HL-60 (cell line): ENCODE measurements around the gene HES5.
A peak's percentile ranks its signal among the peaks of the same experiment; 100 is the strongest.

Source experiments
- GABPA ChIP-seq: IDR thresholded peaks from 2 replicates; pipeline ENCODE4 v1.6.1; 2012; ENCODE audit warnings: low read depth
- POLR2AphosphoS5 ChIP-seq: IDR thresholded peaks from 2 replicates; pipeline ENCODE4 v1.6.1; 2012; ENCODE audit warnings: low read depth
- SPI1 ChIP-seq: IDR thresholded peaks from 2 replicates; pipeline ENCODE4 v1.6.1; 2012; ENCODE audit warnings: low read depth, mild to moderate bottlenecking, borderline replicate concordance
- TF ChIP-seq, protein P1 (sequence below): IDR thresholded peaks from 2 replicates; pipeline ENCODE4 v1.6.1; 2012; ENCODE audit warnings: low read depth; ENCODE audit not compliant: insufficient replicate concordance
- TF ChIP-seq, protein P2 (sequence below): IDR thresholded peaks from one replicate; pipeline ENCODE4 v1.5.1; 2011; ENCODE audit warnings: low read length, control low read depth, inconsistent platforms; ENCODE audit not compliant: insufficient read depth

DNA sequence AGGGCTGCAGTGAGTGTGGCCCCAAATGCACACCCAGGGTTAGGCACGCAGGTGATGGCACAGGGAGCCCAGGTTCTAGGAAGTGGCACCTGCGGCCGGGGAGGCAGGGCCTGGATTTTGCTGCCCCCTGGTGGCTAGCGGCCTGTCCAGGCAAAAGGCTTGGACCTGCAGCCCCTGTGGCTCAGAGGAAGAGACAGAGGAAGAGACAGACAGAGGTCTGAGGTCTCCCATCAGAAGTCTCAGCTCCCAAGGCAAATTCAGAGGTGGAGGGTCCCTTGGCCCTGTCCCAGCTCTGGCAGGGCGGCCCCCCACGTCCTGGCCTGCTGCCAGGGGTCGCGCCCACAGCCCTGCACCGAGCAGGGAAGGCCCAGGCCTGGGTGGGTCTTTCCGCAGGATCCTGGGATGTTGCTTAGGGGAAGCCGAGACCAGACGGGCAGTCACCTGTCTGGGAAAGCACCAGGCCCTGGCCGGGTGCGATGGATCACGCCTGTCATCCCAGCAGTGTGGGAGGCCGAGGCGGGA is 18.1 kb upstream of the HES5 start:
- TF ChIP-seq, protein P1, sequence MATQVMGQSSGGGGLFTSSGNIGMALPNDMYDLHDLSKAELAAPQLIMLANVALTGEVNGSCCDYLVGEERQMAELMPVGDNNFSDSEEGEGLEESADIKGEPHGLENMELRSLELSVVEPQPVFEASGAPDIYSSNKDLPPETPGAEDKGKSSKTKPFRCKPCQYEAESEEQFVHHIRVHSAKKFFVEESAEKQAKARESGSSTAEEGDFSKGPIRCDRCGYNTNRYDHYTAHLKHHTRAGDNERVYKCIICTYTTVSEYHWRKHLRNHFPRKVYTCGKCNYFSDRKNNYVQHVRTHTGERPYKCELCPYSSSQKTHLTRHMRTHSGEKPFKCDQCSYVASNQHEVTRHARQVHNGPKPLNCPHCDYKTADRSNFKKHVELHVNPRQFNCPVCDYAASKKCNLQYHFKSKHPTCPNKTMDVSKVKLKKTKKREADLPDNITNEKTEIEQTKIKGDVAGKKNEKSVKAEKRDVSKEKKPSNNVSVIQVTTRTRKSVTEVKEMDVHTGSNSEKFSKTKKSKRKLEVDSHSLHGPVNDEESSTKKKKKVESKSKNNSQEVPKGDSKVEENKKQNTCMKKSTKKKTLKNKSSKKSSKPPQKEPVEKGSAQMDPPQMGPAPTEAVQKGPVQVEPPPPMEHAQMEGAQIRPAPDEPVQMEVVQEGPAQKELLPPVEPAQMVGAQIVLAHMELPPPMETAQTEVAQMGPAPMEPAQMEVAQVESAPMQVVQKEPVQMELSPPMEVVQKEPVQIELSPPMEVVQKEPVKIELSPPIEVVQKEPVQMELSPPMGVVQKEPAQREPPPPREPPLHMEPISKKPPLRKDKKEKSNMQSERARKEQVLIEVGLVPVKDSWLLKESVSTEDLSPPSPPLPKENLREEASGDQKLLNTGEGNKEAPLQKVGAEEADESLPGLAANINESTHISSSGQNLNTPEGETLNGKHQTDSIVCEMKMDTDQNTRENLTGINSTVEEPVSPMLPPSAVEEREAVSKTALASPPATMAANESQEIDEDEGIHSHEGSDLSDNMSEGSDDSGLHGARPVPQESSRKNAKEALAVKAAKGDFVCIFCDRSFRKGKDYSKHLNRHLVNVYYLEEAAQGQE = no peak
- TF ChIP-seq, protein P2, sequence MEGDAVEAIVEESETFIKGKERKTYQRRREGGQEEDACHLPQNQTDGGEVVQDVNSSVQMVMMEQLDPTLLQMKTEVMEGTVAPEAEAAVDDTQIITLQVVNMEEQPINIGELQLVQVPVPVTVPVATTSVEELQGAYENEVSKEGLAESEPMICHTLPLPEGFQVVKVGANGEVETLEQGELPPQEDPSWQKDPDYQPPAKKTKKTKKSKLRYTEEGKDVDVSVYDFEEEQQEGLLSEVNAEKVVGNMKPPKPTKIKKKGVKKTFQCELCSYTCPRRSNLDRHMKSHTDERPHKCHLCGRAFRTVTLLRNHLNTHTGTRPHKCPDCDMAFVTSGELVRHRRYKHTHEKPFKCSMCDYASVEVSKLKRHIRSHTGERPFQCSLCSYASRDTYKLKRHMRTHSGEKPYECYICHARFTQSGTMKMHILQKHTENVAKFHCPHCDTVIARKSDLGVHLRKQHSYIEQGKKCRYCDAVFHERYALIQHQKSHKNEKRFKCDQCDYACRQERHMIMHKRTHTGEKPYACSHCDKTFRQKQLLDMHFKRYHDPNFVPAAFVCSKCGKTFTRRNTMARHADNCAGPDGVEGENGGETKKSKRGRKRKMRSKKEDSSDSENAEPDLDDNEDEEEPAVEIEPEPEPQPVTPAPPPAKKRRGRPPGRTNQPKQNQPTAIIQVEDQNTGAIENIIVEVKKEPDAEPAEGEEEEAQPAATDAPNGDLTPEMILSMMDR = peak; percentile 91
- TF ChIP-seq POLR2AphosphoS5 (no peak), GABPA (no peak), SPI1 (peak; percentile 36; the same call in 1 of the 2 replicates)
